ENCODE measurements around the gene GINM1.

DNA sequence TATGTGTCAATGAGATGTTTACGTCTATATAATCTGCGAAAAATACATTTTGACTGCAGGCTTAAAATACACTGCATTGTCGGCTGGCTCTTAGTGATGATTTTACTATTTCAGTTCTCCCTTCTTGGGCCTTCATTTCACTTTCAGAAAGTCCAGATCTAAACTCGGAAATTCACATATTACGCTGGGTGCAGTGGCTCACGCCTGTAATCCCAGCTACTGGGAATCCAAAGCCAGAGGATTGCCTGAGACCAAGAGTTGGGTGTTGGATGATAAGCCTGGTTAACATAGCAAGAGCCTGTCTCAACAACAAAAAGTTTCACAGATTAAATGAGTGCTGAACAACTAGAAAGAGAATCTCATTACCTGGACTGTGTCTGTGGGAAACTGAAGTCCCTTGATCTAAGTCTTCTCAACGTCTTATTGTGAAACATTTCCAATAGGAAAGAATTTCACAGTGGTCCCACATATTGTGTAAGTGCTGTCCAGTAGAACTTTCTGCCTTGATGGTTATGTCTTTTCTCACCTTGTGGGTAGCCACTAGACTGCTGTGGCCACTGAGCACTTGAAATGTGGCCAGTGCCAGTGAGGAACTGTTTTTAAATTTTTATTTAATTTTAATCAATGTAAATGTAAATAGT, 1.9 kb downstream of the GINM1 start:
- no peak for TF ChIP-seq GATA2 (IDR thresholded peaks at IDR 0.05; ENCODE audit: low read depth, low read length)
- TF ChIP-seq GATA3 (IDR thresholded peaks at IDR 0.05; ENCODE audit: low read depth, low read length): no peak

Measured in SH-SY5Y (cell line).